ENCODE results near the gene TECPR2.
"Not testable (repeated sequence)": the region's sequence is repeated elsewhere in the genome, so short reads cannot be mapped to it uniquely, and the experiment has no call there.

TECPR2 gene

GRCh38 chr14:102510616-102511520 is 148.1 kb downstream of the TECPR2 start:
- DNase-seq (ENCODE audit: low spot score): no peak

GRCh38 chr14:102511538-102511937 is 148.8 kb downstream of the TECPR2 start:
- DNase-seq (ENCODE audit: low spot score): no peak

- no peak for DNase-seq (ENCODE audit: low spot score)
Measured at GRCh38 chr14:102512793-102513300, 150.1 kb downstream of the TECPR2 start.

GRCh38 chr14:102513899-102514772 is 151.4 kb downstream of the TECPR2 start:
- DNase-seq (ENCODE audit: low spot score): no peak

- no peak for DNase-seq (ENCODE audit: low spot score)
Measured at GRCh38 chr14:102514987-102515733, 152.4 kb downstream of the TECPR2 start.

GRCh38 chr14:102516531-102517391 is 154.0 kb downstream of the TECPR2 start:
- DNase-seq (ENCODE audit: low spot score): peak; percentile 79

GRCh38 chr14:102517392-102518062 is 154.8 kb downstream of the TECPR2 start:
- no peak for DNase-seq (ENCODE audit: low spot score)

- DNase-seq (ENCODE audit: low spot score): no peak
Measured at GRCh38 chr14:102518063-102518648, 155.4 kb downstream of the TECPR2 start.

- not testable (repeated sequence) for DNase-seq (ENCODE audit: low spot score)
Measured at GRCh38 chr14:102519709-102520108, 157.0 kb downstream of the TECPR2 start.

GRCh38 chr14:102523200-102523568 is 160.4 kb downstream of the TECPR2 start:
- DNase-seq (ENCODE audit: low spot score): no peak

GRCh38 chr14:102523569-102524450 is 161.1 kb downstream of the TECPR2 start:
- DNase-seq (ENCODE audit: low spot score): no peak

GRCh38 chr14:102524451-102525218 is 161.9 kb downstream of the TECPR2 start:
- peak; percentile 100 for DNase-seq (ENCODE audit: low spot score)

- DNase-seq (ENCODE audit: low spot score): peak; percentile 47
Measured at GRCh38 chr14:102525219-102525928, 162.6 kb downstream of the TECPR2 start.

- no peak for DNase-seq (ENCODE audit: low spot score)
Measured at GRCh38 chr14:102525929-102526497, 163.3 kb downstream of the TECPR2 start.

GRCh38 chr14:102528431-102529170 is 165.9 kb downstream of the TECPR2 start:
- no peak for DNase-seq (ENCODE audit: low spot score)

GRCh38 chr14:102530828-102531478 is 168.2 kb downstream of the TECPR2 start:
- no peak for DNase-seq (ENCODE audit: low spot score)
